ENCODE data around the gene ALK. TPM values are rescaled to one million over a fixed set of nuclear protein-coding genes. Genes with fewer than 3 reads are reported as not detected.

ALK gene
- total RNA-seq, 6 donors from 2014 or later = 0.17 to 2.1 (median 0.35) TPM

DNA sequence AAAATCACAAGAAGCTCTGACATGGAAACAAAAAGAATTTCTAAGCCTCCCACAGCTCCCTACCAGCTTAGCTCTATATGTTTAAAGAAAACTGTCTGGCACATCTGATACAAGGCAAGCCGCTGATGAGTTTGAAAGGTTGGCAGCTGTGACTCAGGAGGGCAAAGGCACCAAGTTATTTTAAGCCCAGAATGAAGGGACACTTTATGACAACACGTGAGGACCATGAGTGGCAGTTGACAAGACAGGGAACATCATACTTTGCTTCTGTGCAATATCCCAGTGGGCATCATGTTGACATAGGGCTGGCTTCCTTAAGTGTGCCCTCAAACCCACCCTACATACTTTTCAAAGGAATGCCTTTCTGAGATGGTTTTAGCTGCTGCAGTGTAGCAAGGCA is 533.3 kb downstream of the ALK start:
- TF ChIP-seq POLR2A (IDR thresholded peaks at IDR 0.05) = no peak
- TF ChIP-seq, protein P1, sequence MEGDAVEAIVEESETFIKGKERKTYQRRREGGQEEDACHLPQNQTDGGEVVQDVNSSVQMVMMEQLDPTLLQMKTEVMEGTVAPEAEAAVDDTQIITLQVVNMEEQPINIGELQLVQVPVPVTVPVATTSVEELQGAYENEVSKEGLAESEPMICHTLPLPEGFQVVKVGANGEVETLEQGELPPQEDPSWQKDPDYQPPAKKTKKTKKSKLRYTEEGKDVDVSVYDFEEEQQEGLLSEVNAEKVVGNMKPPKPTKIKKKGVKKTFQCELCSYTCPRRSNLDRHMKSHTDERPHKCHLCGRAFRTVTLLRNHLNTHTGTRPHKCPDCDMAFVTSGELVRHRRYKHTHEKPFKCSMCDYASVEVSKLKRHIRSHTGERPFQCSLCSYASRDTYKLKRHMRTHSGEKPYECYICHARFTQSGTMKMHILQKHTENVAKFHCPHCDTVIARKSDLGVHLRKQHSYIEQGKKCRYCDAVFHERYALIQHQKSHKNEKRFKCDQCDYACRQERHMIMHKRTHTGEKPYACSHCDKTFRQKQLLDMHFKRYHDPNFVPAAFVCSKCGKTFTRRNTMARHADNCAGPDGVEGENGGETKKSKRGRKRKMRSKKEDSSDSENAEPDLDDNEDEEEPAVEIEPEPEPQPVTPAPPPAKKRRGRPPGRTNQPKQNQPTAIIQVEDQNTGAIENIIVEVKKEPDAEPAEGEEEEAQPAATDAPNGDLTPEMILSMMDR (IDR thresholded peaks at IDR 0.05) = no peak
- no peak for TF ChIP-seq EP300 (IDR thresholded peaks at IDR 0.05)
- TF ChIP-seq POLR2AphosphoS5 (IDR thresholded peaks at IDR 0.05) = no peak
- H3K9me3 ChIP-seq = no peaks in the 10 kb centered on the region
- DNase-seq (no peak), ATAC-seq (ENCODE audit: low FRiP score in 2 of 2) (no peak)
- H3K4me1 ChIP-seq = no peaks in the 10 kb centered on the region
- WGBS, 2 donors = 68 to 76% methylated on average over 2 of the region's 2 CpGs
- H3K36me3 ChIP-seq = no peaks in the 10 kb centered on the region
- no peak overlapping the region for H3K27ac ChIP-seq
- H3K4me3 ChIP-seq = no peak overlapping the region
- no peaks in the 10 kb centered on the region for H3K27me3 ChIP-seq

DNA sequence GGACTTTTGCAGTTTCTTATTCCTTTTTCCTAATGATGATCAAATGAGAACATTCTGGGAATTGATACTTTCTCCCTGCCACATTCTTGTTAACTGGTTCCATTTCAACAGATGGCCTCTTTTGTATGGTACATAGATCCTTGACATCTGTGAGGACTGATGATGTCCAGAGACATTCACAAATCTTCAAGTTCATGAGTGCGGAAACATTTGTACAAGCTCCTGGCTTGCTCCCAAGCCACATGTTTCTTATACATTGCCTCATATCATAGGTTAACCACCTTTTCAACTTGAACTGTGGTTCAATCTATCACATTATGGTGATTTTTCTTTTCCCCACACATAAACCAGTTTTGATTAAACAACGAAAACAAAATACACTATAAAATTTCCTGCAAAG is 538.9 kb downstream of the ALK start:
- TF ChIP-seq EP300 (IDR thresholded peaks at IDR 0.05) (no peak), POLR2A (IDR thresholded peaks at IDR 0.05) (no peak), POLR2AphosphoS5 (IDR thresholded peaks at IDR 0.05) (no peak)
- TF ChIP-seq, protein P1 (IDR thresholded peaks at IDR 0.05) = no peak
- no peaks in the 10 kb centered on the region for H3K27me3 ChIP-seq
- no peak overlapping the region for H3K27ac ChIP-seq
- ATAC-seq (ENCODE audit: low FRiP score in 2 of 2) = no peak
- 72 to 85% methylated on average over 2 of the region's 2 CpGs for WGBS, 2 donors
- H3K36me3 ChIP-seq = no peaks in the 10 kb centered on the region
- DNase-seq = no peak
- no peaks in the 10 kb centered on the region for H3K4me1 ChIP-seq
- no peaks in the 10 kb centered on the region for H3K9me3 ChIP-seq
- no peak overlapping the region for H3K4me3 ChIP-seq

DNA sequence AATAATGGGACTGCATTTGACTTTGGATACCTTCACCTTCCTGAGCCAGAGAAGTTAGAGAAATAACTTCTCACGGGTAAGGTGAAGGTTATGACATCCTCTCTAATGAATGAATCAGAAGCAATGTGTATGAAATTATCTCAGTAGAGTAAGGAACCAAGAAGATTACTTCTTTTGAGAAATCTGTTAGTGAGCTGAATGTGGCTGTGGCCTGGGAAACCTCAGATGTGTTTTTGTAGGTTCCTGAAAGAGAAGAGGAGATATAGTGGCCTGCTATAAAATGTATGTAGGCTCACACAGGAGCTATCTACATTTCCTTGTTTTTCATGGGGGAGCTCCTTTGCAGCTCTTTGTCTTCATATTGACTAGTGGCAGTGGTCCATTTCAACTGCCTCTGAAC is 543.6 kb downstream of the ALK start:
- Histone ChIP-seq H3K4me1 (no peaks in the 10 kb centered on the region), H3K9me3 (no peaks in the 10 kb centered on the region), H3K36me3 (no peaks in the 10 kb centered on the region), H3K4me3 (no peak overlapping the region), H3K27ac (no peak overlapping the region), H3K27me3 (no peaks in the 10 kb centered on the region)
- ATAC-seq (ENCODE audit: low FRiP score in 2 of 2) = no peak
- WGBS, 2 donors = 72 to 76% methylated on average over 1 of the region's 1 CpG
- TF ChIP-seq, protein P1 (IDR thresholded peaks at IDR 0.05) = no peak
- TF ChIP-seq POLR2A (IDR thresholded peaks at IDR 0.05) (no peak), POLR2AphosphoS5 (IDR thresholded peaks at IDR 0.05) (no peak), EP300 (IDR thresholded peaks at IDR 0.05) (no peak)
- DNase-seq = no peak

DNA sequence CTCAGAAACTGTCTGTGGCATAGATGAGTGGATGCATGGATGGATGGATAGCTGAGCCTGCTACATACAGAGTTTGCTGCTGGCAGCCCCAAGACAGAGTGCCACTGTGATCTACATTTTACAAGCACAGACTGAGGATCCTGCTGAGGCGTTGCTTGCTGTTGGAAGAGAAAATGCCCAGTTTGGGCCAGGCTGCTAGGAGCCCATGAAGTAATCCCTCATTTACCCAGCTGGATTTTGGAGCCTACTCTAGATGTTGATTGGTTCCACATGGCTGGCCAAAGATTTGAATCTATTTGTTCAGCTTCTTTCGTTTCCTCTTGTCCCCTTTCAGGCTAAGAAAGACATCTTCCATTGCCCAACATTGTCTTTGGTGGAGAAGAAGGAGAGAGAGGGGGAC is 544.8 kb downstream of the ALK start:
- TF ChIP-seq EP300 (IDR thresholded peaks at IDR 0.05) (no peak), POLR2AphosphoS5 (IDR thresholded peaks at IDR 0.05) (no peak), POLR2A (IDR thresholded peaks at IDR 0.05) (no peak)
- TF ChIP-seq, protein P1 (IDR thresholded peaks at IDR 0.05) = no peak
- H3K4me3 ChIP-seq = no peak overlapping the region
- DNase-seq = no peak
- no peak overlapping the region for H3K27ac ChIP-seq
- H3K4me1 ChIP-seq = no peaks in the 10 kb centered on the region
- ATAC-seq (ENCODE audit: low FRiP score in 2 of 2) = no peak
- H3K9me3 ChIP-seq = no peaks in the 10 kb centered on the region
- no peaks in the 10 kb centered on the region for H3K27me3 ChIP-seq
- 76 to 78% methylated on average over 2 of the region's 2 CpGs for WGBS, 2 donors
- H3K36me3 ChIP-seq = no peaks in the 10 kb centered on the region

DNA sequence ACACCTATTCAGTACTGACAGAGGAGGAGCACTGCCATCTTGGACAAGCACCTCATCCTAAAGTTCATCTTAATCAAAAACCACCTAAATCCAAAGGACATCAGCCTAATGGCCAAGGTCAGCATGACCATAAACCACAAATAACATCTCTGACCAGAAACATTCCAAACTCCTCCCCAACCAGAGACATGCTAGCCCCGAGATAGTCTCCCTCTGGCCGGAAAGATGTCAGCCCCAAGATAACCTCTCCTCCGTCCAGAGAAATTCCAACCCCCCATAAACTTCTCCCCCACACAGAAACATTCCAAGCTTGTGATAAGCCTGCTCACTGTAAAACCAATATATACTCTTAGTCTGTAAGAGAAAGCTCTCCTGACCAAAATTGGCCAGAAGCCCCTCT is 545.5 kb downstream of the ALK start:
- no peaks in the 10 kb centered on the region for H3K4me1 ChIP-seq
- H3K36me3 ChIP-seq = no peaks in the 10 kb centered on the region
- 54 to 64% methylated on average over 3 of the region's 3 CpGs for WGBS, 2 donors

More for the DNA sequence above, 545.5 kb downstream of the ALK start:
- H3K9me3 ChIP-seq = no peaks in the 10 kb centered on the region
- ATAC-seq (ENCODE audit: low FRiP score in 2 of 2) = no peak
- no peak for DNase-seq
- no peak overlapping the region for H3K27ac ChIP-seq
- no peak for TF ChIP-seq EP300 (IDR thresholded peaks at IDR 0.05)
- no peaks in the 10 kb centered on the region for H3K27me3 ChIP-seq
- no peak overlapping the region for H3K4me3 ChIP-seq
